ENCODE results near the gene WDR20.
"Not testable (repeated sequence)": the region's sequence is repeated elsewhere in the genome, so short reads cannot be mapped to it uniquely, and the experiment has no call there.

Gene WDR20

DNA sequence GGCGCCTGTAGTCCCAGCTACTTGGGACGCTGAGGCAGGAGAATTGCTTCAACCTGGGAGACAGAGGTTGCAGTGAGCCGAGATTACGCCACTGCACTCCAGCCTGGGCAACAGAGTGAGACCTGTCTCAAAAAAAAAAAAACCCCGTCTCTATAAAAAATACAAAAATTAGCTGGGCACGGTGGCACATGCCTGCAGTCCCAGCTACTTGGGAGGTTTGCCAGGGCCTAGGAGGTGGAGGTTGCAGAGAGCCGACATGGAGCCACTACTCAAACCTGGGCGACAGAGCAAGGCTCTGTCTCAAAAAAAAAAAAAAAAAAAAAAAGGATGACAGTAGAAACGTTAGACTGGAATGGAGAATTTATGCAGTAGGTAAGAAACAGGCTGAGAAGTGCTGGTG is 5.7 kb upstream of the WDR20 start:
- DNase-seq, result not testable (repeated sequence)

DNA sequence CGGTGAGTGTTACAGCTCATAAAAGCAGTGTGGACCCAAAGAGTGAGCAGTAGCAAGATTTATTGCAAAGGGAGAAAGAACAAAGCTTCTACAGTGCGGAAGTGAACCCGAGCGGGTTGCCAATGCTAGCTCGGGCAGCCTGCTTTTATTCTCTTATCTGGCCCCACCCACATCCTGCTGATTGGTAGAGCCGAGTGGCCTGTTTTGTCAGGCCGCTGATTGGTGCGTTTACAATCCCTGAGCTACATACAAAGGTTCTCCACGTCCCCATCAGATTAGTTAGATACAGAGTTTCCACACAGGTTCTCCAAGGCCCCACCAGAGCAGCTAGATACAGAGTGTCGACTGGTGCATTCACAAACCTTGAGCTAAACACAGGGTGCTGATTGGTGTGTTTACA is 5.0 kb upstream of the WDR20 start:
- not testable (repeated sequence) for DNase-seq

DNA sequence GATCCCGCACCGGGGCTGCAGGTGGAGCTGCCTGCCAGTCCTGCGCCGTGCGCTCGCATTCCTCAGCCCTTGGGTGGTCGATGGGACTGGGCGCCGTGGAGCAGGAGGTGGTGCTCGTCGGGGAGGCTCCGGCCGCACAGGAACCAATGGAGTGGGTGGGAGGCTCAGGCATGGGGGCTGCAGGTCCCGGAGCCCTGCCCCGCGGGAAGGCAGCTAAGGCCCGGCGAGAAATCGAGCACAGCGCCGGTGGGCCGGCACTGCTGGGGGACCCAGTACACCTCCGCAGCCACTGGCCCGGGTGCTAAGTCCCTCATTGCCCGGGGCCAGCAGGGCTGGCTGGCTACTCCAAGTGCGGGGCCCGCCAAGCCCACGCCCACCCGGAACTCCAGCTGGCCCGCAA is 4.2 kb upstream of the WDR20 start:
- not testable (repeated sequence) for DNase-seq

DNA sequence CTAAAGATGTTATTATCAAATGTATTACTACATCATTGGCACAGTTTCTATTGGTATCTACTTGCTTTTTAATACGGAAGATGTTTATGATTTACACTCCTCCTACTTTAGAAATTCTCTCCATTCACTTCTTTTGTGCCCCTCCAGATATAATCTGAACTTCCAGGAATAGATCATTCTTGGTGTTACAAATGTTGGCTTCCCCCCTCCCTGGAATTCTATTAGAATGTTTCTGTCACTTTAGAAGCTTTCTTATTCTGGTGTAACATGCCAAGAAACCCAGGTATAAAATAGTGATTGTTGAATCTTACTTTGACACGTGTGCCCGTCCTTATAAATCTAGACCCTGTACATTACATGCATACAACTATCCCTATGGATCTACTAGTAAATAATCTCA is 1.2 kb upstream of the WDR20 start:
- no peak for DNase-seq

DNA sequence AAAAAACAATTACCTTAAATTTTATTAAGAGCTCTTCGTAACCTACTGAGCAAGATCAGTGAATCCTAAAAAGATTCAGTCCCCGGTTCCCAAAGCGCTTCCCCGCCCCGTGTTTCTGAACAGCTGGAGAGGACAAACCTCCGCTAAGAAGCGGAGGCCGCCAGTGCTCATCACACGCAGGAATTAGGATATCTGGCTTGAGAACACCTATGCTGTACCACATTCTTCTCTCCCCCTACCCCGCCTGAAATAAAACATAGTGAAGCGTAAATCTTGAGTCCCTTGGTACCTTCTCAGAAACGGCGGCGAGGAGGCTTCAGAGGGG is 774 bp upstream of the WDR20 start:
- no peak for DNase-seq

DNA sequence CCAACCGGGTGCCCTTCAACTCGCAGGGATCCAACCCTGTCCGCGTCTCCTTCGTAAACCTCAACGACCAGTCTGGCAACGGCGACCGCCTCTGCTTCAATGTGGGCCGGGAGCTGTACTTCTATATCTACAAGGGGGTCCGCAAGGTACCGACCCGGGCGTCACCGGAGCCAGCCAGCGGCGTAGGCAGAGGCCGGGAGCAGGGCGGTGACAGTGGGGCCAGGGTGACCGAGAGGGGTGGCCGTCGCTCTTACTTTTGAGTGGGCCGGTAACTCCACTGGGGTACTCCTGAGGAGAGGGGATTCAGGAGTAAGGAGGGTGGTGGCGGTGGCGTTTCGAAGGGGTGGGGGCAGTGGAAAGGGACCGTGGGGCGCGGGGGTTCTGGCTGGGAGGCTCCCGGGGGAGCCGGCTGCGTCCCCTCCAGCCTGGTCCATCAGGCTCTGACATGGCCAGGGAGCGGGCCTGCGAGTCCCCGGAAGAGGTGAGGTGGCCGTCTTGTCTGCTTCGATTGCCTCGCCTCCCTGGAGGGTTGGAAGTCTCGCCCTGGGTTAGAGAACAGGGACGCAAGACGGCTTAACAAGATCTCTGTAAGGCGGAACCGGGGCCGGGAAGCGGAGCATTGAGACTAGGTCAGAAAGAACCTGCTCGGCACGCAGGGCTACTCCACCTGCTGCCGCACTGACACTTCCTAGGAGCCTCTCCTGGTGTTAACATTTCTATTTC is 491 bp downstream of the WDR20 start:
- DNase-seq, result peak; percentile 19

DNA sequence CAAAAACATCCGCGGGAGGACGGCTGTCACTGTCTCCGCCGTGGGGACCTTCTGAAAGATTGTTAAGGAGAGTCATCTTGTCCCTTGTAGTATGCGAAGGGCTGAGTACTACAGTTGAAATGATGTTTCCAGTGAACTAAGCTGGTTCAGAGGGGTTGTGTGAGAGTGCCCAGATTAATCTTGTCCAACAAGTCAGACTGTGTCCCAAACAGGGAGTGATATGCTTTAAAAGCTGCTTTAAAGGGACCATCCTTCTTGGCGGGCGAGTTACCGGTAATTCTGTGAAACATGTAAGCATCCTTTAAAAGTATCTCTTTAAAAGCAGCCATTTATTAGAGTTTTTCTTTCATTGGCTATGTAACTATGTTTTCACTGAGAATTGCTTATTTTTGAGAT is 1.1 kb downstream of the WDR20 start:
- DNase-seq, result no peak

DNA sequence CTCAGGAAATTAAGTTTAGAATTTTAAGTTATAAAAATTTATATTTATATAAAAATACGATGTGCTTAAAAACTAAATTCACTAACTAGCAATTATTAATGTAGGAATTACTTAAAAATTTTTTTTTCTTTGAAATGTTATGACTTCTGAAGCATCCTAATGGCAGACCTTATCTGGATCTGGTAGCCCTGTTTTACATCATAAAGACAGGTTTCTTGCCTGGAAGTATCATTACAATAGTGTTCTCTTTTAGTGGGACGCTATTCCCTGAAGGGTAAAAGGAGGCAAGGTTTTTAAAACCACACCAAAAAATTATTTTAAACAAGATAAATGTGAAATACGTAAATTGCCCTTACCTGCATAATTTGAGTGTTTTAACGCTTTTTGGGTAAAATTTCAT is 2.1 kb downstream of the WDR20 start:
- DNase-seq, result no peak

DNA sequence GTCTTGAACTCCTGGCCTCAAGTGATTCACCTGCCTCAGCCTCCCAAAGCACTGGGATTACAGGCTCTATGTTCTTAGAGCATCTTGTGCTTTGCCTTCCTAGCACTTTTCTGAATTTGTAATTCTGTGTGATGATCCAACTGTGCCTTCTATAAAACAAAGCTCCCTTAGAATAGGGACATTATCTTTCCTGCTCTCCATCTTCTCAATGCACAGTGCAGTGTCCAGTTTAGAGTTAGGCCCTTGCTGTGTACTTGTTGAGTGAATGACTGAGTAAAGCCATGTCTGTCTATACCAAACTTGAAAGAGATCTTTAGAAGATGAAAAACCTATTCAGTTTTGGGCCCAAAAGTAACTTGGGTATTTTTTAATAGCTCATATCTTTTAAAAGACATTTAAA is 5.2 kb downstream of the WDR20 start:
- no peak for DNase-seq

DNA sequence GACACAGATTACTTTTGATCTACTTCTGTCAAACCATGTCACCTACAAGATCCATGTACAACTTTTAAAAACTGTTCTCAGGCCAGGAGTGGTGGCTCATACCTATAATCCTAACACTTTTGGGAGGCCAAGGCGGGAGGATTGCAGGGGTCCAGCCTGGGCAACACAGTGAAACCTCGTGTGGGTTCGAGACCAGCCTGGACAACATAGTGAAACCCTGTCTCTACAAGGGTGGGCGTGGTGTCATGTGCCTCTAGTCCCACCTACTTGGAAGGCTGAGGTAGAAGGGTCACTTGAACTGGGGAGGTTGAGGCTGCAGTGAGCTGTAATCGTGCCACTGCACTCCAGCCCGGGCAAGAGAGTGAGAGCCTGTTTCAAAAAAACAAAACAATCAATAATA is 5.7 kb downstream of the WDR20 start:
- DNase-seq, result no peak

DNA sequence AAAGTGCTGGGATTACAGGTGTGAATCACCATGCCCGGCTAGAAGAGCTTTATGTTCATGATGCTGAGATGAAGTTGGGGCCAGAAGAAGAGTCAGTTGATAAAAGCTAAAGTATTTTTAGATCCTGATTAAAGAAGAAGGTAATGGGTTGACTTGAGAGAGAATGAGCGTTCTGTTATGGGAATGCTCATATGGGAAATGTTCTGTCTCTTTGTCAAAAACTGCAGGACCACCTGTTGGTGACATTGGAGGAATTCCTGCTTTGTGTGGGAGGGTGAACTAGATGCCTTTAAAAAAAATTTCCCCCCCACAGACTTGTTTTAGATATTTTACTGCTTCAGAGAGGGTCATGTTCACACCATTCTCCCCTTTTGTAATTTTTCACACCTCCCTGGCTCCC is 6.7 kb downstream of the WDR20 start:
- DNase-seq, result no peak

DNA sequence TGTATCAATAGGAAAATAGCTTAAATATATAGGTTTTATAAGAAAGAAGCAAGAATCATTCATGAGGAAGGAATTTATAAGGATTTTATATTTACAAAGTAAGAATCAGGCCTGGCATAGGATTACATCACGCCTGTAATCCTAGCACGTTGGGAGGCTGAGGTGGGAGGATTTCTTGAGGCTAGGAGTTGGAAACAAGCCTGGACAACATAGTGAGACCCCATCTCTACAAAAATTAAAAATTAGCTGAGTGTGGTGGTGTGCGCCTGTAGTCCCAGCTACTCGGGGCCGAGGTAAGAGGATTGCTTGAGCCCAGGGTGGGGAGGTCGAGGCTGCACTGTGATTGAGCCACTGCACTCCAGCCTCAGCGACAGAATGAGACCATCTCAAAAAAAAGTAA is 10.4 kb downstream of the WDR20 start:
- DNase-seq, result no peak

DNA sequence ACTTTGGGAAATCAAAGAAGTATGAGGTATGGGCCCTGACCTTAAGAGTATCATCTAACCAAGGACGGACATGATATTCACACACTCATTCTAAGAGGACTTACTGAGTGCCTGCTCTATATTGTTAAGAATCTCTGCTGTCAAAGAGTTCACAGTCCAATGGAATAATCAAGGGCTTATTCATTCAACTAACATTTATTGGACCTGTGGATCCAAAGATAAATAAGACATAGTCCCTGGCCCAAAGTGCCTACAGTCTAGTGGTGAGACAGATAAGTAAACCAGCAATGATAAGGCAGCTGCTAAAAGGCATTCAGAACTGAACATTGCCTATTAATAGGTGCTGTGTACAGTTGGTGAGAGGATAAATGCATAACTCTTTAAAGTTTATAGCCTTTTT is 11.0 kb downstream of the WDR20 start:
- no peak for DNase-seq

DNA sequence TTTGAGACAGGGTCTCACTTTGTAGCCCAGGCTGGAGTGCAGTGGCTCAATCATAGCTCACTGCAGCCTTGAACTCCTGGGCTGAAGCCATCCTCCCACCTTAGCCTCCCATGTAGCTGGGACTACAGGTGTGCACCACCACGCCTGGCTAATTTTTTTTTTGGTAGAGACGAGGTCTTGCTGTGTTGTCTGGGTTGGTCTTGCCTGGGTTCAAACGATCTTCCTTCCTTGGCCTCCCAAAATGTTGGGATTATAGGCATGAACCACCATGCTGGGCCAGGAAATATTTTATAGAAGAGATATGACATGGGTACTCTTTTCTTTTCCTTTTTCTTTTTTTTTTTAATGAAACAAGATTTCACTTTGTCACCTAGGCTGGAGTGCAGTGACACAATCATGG is 11.7 kb downstream of the WDR20 start:
- DNase-seq, result not testable (repeated sequence)

DNA sequence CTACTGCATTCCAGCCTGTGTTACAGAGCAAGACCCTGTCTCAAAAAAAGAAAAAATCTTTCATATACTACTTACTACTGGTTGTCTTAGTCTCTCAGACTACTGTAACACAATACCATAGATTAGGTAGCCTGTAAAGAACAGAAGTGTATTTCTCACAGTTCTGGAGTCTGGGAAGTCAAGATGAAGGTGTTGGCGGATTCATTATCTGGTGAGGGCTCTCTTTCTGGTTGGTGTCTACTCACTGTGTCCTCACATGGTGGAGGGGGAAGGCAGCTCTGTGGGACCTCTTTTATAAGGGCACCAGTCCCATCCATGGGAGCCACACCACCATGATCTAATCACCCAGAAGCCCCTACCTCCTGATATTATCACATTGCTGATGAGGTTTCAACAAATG is 14.4 kb downstream of the WDR20 start:
- no peak for DNase-seq

DNA sequence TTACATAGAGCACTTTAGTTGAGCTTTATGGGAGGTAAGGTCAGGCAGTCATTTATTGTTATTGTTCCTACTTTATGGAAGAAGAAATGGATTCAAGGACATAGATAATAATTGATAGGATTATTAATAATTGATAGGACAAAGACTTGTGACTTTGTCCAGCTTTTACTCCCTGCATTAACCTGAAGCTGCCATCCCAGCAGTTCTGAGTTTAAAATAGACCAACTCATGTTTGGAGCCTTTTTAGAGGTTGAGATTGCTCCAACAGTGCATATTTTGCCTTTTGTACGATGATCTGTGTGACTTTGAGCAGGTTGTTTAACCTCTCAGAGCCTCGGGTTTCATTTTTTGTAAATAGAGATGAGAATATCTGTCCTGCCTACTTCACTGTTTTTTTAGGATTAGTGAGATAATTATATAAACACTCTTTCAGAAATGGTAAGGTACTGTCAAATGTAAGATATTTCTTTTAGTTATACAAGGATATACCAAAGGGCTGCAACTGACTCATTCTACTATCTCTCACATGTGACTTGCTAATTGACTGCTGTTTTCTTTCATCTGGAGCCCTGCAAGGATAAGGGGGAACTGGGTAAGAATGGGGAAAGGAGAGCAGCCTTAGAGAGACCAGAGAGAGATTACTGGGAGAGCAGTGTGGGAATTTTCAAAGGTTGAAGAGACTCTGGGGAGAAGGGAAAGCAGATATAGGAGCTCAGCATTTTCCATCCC is 15.3 kb downstream of the WDR20 start:
- DNase-seq, result no peak

DNA sequence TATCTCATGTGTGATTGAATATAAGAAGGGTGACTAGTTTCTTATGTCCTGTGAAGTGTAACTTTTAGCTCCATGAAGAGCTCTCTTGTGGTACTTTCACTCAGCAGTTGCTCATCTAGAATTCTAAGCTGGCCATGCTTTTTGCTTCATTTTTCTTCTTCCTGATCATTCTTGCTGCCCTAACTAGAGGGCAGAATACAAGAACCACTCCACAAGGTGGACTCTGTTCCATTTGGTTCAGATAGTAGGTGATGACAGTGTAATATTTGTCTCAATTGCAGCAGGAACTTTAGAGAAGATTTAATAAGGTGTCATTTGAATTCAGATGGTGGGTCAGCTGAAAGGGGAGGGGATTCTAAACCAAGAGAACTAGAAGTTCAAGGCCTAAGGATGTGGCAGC is 17.6 kb downstream of the WDR20 start:
- no peak for DNase-seq

DNA sequence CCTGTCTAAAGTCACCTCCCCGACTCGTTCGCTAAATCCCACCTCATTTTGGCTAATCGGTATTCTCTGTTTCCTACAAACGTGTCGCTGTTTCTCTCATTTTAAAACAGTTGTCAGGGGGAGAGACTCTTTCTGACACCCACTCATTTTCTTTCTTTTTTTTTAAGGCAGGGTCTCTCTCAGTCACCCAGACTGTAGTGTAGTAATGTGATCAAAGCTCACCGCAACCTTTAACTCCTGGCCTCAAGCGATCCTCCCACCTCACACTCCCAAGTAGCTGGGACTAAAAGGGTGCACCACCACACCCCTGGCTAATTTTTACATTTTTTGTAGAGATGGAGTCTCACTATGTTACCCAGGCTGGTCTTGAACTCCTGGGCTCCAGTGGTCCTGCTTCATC is 19.1 kb downstream of the WDR20 start:
- no peak for DNase-seq

DNA sequence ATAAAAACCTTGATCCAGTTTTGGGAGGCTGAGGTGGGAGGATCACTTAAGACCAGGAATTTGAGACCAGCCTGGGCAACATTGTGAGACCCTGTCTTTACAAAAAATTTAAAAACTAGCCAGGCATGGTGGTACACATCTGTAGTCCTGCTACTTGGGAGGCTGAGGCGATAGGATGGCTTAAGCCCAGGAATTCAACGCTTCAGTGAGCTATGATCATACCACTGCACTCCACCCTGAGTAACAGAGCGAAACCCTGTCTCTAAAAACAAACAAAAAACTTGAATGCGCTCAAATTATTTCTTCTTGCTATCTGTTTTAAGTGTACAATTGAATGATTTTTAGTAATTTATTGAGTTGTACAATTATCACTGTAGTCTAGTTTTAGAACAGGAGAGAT is 20.1 kb downstream of the WDR20 start:
- DNase-seq, result no peak

DNA sequence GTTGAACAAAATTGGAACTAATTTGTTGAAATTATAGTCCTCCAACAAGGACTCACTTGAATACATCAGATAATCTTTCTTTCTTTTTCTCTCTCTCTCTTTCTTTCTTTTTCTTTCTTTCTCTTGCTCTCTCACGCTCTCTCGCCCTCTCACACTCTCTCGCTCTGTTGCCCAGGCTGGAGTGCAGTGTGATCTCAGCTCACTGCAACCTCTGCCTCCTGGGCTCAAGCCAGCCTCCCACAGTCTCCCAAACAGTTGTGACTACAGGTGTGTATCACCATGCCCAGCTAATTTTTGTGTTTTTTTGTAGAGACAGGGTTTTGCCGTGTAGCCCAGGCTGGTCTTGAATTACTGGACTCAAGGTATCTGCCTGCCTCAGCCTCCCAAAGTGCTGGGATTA is 22.8 kb downstream of the WDR20 start:
- DNase-seq, result no peak

DNA sequence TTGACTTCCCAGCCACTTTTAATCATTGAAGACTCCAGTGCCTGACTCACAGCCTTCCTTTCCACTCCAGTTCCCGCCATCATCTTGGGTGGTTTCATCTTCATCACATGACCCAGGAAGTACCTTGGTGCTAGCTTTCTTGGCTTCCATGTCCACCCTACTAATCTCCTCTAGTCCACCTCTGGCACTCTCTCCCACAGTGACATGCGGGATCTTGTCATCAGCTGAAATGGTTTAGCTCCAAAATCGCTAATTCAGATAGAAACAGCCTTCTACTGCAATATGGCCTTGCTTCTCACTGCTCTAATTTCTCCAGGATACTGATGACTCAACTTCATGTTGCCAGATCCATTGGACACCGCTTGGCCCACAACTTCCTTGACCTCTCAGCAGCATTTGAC is 24.5 kb downstream of the WDR20 start:
- no peak for DNase-seq

DNA sequence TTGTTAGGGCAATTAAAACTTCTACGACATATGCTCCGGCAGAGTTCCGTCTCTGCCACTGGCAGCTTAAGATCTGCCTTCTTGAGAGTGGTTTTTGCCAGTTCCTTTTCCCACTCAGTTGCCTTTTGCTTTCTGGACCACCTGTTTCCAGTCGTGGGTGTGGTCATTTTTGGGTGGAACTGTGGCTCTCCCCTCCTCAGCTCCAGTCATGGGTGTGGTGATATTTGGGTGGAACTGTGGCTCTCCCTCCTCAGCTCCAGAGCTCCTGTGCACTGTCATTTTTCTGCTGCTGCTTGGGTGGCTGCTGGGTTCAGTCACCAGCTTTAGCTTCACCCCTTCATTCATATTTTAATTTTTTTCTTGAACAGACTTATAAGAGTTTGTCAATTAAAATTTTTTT is 25.3 kb downstream of the WDR20 start:
- no peak for DNase-seq

DNA sequence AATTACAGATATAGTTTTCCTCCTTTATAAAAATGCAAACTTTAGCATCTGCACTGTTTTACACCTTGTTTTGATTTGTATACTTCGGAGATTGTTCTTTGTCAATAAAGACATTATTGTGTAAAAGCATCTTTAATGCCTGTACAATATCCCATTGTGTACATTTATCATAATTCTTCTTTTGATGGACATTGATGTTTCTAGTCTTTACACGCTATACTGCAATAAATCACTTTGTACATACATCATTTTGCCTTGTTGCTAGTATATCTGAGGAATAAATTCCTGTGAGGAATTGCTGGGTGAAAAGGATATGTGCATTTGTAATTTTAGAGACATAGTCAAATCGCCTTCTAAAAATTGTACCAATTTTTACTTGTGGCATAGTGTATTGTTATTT is 30.4 kb downstream of the WDR20 start:
- no peak for DNase-seq

DNA sequence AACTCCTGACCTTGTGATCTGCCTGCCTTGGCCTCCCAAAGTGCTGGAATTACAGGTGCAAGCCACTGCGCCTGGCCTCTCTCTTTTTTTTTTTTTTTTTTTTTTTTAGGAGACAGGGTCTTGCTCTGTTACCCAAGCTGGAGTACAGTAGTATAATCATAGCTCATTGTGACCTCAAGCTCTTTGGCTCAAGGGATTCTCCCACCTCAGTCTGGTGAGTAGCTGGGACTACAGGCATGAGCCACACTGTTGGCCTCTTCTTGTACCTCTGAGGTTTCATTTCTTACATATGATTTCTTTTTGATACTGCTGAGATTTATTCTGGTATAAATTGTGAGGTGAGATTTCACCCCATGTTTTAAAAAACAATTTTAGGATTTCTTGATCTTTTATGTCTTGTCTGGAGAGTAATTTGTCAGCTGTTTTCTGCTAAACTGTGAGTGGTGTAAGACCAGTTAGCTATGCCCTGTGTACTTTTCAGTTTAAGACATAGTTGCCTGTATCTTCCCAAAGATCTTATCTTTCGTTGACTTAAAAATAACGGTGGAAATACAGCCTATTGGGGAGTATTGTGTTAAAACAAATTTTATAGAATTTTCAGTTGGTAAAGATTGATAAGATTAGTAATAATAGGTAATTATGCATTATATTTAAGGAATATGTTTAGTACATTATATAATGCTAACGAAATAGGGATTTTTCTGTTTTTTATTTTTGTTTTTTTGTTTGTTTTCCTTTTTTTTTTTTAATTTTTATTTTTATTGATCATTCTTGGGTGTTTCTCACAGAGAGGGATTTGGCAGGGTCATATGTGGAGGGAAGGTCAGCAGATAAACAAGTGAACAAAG is 31.7 kb downstream of the WDR20 start:
- DNase-seq, result no peak

DNA sequence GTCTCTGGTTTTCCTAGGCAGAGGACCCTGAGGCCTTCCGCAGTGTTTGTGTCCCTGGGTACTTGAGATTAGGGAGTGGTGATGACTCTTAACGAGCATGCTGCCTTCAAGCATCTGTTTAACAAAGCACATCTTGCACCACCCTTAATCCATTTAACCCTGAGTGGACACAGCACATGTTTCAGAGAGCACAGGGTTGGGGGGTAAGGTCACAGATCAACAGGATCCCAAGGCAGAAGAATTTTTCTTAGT is 32.2 kb downstream of the WDR20 start:
- DNase-seq, result not testable (repeated sequence)

Measured in CD4-positive, alpha-beta T cell treated with Interleukin-15 for 1 hour (primary cell).